GM06990 (cell line): ENCODE data around the gene CDK2.
A peak's percentile ranks its signal among the peaks of the same experiment; 100 is the strongest.

Source experiments
- DNase-seq: peaks from one replicate; pipeline ENCODE4 v3.0.0-alpha.2; 2011; ENCODE audit not compliant: insufficient read length; ENCODE audit errors: extremely low read depth
- H3K27me3 ChIP-seq: replicated peaks from 2 replicates; pipeline ENCODE4 v1.6.0; 2011; ENCODE audit warnings: low read length; ENCODE audit not compliant: control insufficient read depth, insufficient read depth
- H3K36me3 ChIP-seq: 2 replicates; pipeline ENCODE4 v1.5.1; 2011; ENCODE audit warnings: low read length; ENCODE audit not compliant: control insufficient read depth, insufficient read depth
- H3K4me3 ChIP-seq: replicated peaks from 2 replicates; pipeline ENCODE4 v1.5.1; 2011; ENCODE audit warnings: low read depth, mild to moderate bottlenecking, control low read depth, low read length
- CTCF ChIP-seq: IDR thresholded peaks from 2 replicates; pipeline ENCODE4 v1.5.1; 2011; ENCODE audit warnings: low read length, control low read depth, mild to moderate bottlenecking, inconsistent platforms; ENCODE audit not compliant: insufficient read depth, poor library complexity, severe bottlenecking

The CDK2 gene

GRCh38 chr12:55942577-55943136, 24.0 kb upstream of the CDK2 start:
- no peak overlapping the region for H3K4me3 ChIP-seq
- peaks cover 24% of the 10 kb centered on the region for H3K36me3 ChIP-seq
- no peak for DNase-seq
- no peak for TF ChIP-seq CTCF
- H3K27me3 ChIP-seq: no peaks in the 10 kb centered on the region

- no peak for DNase-seq
- no peak overlapping the region for H3K4me3 ChIP-seq
- TF ChIP-seq CTCF: no peak
- peaks cover 8% of the 10 kb centered on the region for H3K36me3 ChIP-seq
- no peaks in the 10 kb centered on the region for H3K27me3 ChIP-seq
Observed at GRCh38 chr12:55946553-55946952, 20.1 kb upstream of the CDK2 start.

- no peak overlapping the region for H3K4me3 ChIP-seq
- H3K36me3 ChIP-seq: peaks cover 21% of the 10 kb centered on the region
- DNase-seq: no peak
- no peak for TF ChIP-seq CTCF
- H3K27me3 ChIP-seq: no peaks in the 10 kb centered on the region
Observed at GRCh38 chr12:55955344-55955743, 11.3 kb upstream of the CDK2 start.

GRCh38 chr12:55955800-55956508, 10.7 kb upstream of the CDK2 start:
- Histone ChIP-seq H3K36me3 (peaks cover 21% of the 10 kb centered on the region), H3K27me3 (no peaks in the 10 kb centered on the region), H3K4me3 (no peak overlapping the region)
- peak; percentile 45 for TF ChIP-seq CTCF
- DNase-seq: no peak

GRCh38 chr12:55957106-55957859, 9.3 kb upstream of the CDK2 start:
- Histone ChIP-seq H3K27me3 (no peaks in the 10 kb centered on the region), H3K4me3 (no peak overlapping the region), H3K36me3 (peaks cover 14% of the 10 kb centered on the region)
- DNase-seq: no peak
- TF ChIP-seq CTCF: no peak
